Inflammatory macrophage treated with lipopolysaccharide for 1 hour (primary cell): ENCODE results near the gene IL4I1.

Experiments
- DNase-seq, 2 donors: peaks; one replicate each; pipeline ENCODE4 v3.0.0-alpha.2; 2020 to 2022

Gene IL4I1

GRCh38 chr19:49848938-49849337 is 47.7 kb downstream of the IL4I1 start:
- no peak for DNase-seq

GRCh38 chr19:49847731-49848696 is 48.7 kb downstream of the IL4I1 start:
- peak; percentile 75 to 79 for DNase-seq

GRCh38 chr19:49846408-49846807 is 50.3 kb downstream of the IL4I1 start:
- no peak for DNase-seq

GRCh38 chr19:49845414-49845813 is 51.3 kb downstream of the IL4I1 start:
- DNase-seq, result no peak

- DNase-seq, result peak; percentile 18 to 49
Observed at GRCh38 chr19:49844138-49845095, 52.3 kb downstream of the IL4I1 start.

- no peak for DNase-seq
Observed at GRCh38 chr19:49843265-49843664, 53.4 kb downstream of the IL4I1 start.

- DNase-seq, result no peak
Observed at GRCh38 chr19:49840736-49841249, 55.9 kb downstream of the IL4I1 start.

GRCh38 chr19:49840321-49840720 is 56.4 kb downstream of the IL4I1 start:
- no peak for DNase-seq

- DNase-seq, result no peak
Observed at GRCh38 chr19:49839713-49840112, 57.0 kb downstream of the IL4I1 start.
